H9 (cell line): ENCODE data around the gene PATE2. TPM values are rescaled to one million over a fixed set of nuclear protein-coding genes. Genes with fewer than 3 reads are reported as not detected.

Source experiments
- DNase-seq: peaks from one replicate; pipeline ENCODE4 v3.0.0-alpha.2; 2017
- H2AFZ ChIP-seq: one replicate; pipeline ENCODE4 v1.6.1; 2013; ENCODE audit warnings: mild to moderate bottlenecking, low read length, control low read depth, moderate library complexity
- H2AK5ac ChIP-seq: 2 replicates; pipeline ENCODE4 v1.6.1; 2013; ENCODE audit warnings: low read length, control low read depth, mixed read lengths; ENCODE audit not compliant: insufficient read length
- H2BK120ac ChIP-seq: one replicate; pipeline ENCODE4 v1.6.1; 2013; ENCODE audit warnings: low read depth, mild to moderate bottlenecking, low read length, control low read depth, inconsistent platforms; ENCODE audit not compliant: poor library complexity, severe bottlenecking
- H2BK12ac ChIP-seq: 2 replicates; pipeline ENCODE4 v1.6.1; 2013; ENCODE audit warnings: low read length, control low read depth, mixed read lengths, low read depth; ENCODE audit not compliant: insufficient read length
- H2BK15ac ChIP-seq: 2 replicates; pipeline ENCODE4 v1.6.1; 2013; ENCODE audit warnings: low read depth, low read length, control low read depth
- H2BK20ac ChIP-seq: one replicate; pipeline ENCODE4 v1.6.1; 2013; ENCODE audit warnings: low read depth, mild to moderate bottlenecking, low read length, control low read depth, inconsistent platforms; ENCODE audit not compliant: poor library complexity, severe bottlenecking
- H2BK5ac ChIP-seq: 2 replicates; pipeline ENCODE4 v1.6.1; 2013; ENCODE audit warnings: low read length, control low read depth, mixed read lengths; ENCODE audit not compliant: insufficient read length
- H3K14ac ChIP-seq: 2 replicates; pipeline ENCODE4 v1.6.1; 2013; ENCODE audit warnings: low read length, control low read depth; ENCODE audit not compliant: insufficient read depth
- H3K18ac ChIP-seq: 2 replicates; pipeline ENCODE4 v1.6.1; 2013; ENCODE audit warnings: low read depth, mild to moderate bottlenecking, mixed read lengths, low read length, control low read depth; ENCODE audit not compliant: insufficient read length
- H3K23ac ChIP-seq: 2 replicates; pipeline ENCODE4 v1.6.1; 2013; ENCODE audit warnings: low read length, control low read depth, mixed read lengths, low read depth; ENCODE audit not compliant: insufficient read length
- H3K23me2 ChIP-seq: 2 replicates; pipeline ENCODE4 v1.6.1; 2013; ENCODE audit warnings: low read depth, mild to moderate bottlenecking, mixed read lengths, low read length, control low read depth; ENCODE audit not compliant: insufficient read length, poor library complexity, severe bottlenecking
- H3K27ac ChIP-seq: 2 replicates; pipeline ENCODE4 v1.5.1; 2013; ENCODE audit warnings: low read length, control low read depth, mixed read lengths, low read depth; ENCODE audit not compliant: insufficient read length
- H3K27me3 ChIP-seq: 2 replicates; pipeline ENCODE4 v1.6.1; 2013; ENCODE audit warnings: low read length, control low read depth, inconsistent platforms; ENCODE audit not compliant: insufficient read depth
- H3K4ac ChIP-seq: 2 replicates; pipeline ENCODE4 v1.6.1; 2013; ENCODE audit warnings: low read depth, mild to moderate bottlenecking, control low read depth, inconsistent platforms, low read length, moderate library complexity
- H3K4me1 ChIP-seq: 2 replicates; pipeline ENCODE4 v1.6.1; 2013; ENCODE audit warnings: low read length, control low read depth, inconsistent platforms; ENCODE audit not compliant: insufficient read depth
- H3K4me2 ChIP-seq: 2 replicates; pipeline ENCODE4 v1.6.1; 2013; ENCODE audit warnings: low read length, control low read depth, mixed read lengths; ENCODE audit not compliant: insufficient read length, insufficient read depth
- H3K56ac ChIP-seq: 2 replicates; pipeline ENCODE4 v1.6.1; 2013; ENCODE audit warnings: low read depth, mild to moderate bottlenecking, mixed read lengths, low read length, control low read depth; ENCODE audit not compliant: insufficient read length
- H3K79me1 ChIP-seq: 2 replicates; pipeline ENCODE4 v1.6.1; 2013; ENCODE audit warnings: low read depth, mild to moderate bottlenecking, moderate library complexity, low read length, control low read depth, inconsistent platforms; ENCODE audit not compliant: insufficient read depth, poor library complexity, severe bottlenecking
- H3K79me2 ChIP-seq: 2 replicates; pipeline ENCODE4 v1.6.1; 2013; ENCODE audit warnings: low read length, control low read depth, inconsistent platforms; ENCODE audit not compliant: insufficient read depth
- H3K9ac ChIP-seq: 2 replicates; pipeline ENCODE4 v1.6.1; 2013; ENCODE audit warnings: low read length, control low read depth, mixed read lengths; ENCODE audit not compliant: insufficient read length; ENCODE audit errors: extremely low read depth
- H3K9me3 ChIP-seq: one replicate; pipeline ENCODE4 v1.6.1; 2013; ENCODE audit warnings: low read depth, low read length, inconsistent platforms; ENCODE audit not compliant: control insufficient read depth
- H3T11ph ChIP-seq: one replicate; pipeline ENCODE4 v1.6.1; 2013; ENCODE audit warnings: mild to moderate bottlenecking, low read length, control low read depth, inconsistent platforms
- H4K20me1 ChIP-seq: one replicate; pipeline ENCODE4 v1.6.1; 2013; ENCODE audit not compliant: control insufficient read depth, insufficient read length, insufficient read depth
- H4K5ac ChIP-seq: 2 replicates; pipeline ENCODE4 v1.6.1; 2013; ENCODE audit warnings: low read depth, mild to moderate bottlenecking, mixed read lengths, low read length, control low read depth; ENCODE audit not compliant: insufficient read length
- H4K8ac ChIP-seq: replicated peaks from 2 replicates; pipeline ENCODE4 v1.6.1; 2013; ENCODE audit warnings: low read length, control low read depth, mixed read lengths, low read depth; ENCODE audit not compliant: insufficient read length
- H4K91ac ChIP-seq: 2 replicates; pipeline ENCODE4 v1.6.1; 2013; ENCODE audit warnings: low read depth, mild to moderate bottlenecking, moderate library complexity, mixed read lengths, low read length, control low read depth; ENCODE audit not compliant: insufficient read length
- H3K27ac Mint-ChIP-seq, 3 experiments: 2 replicates in 2 of 3; 3 replicates in 1 of 3; pipeline ENCODE4 v1.8.0; 2020 to 2021; ENCODE audit warnings: mixed read lengths in 3 of 3, mild to moderate bottlenecking in 1 of 3, moderate library complexity in 1 of 3
- H3K27me3 Mint-ChIP-seq: 2 replicates; pipeline ENCODE4 v1.8.0; 2021; ENCODE audit warnings: low read depth, mild to moderate bottlenecking, moderate library complexity, mixed read lengths
- H3K36me3 Mint-ChIP-seq, 3 experiments: 2 replicates in 2 of 3; 3 replicates in 1 of 3; pipeline ENCODE4 v1.8.0; 2020 to 2021; ENCODE audit warnings: low read depth in 3 of 3, mixed read lengths in 3 of 3; ENCODE audit not compliant: insufficient read depth in 1 of 3
- H3K4me1 Mint-ChIP-seq, 2 experiments: 2 replicates each; pipeline ENCODE4 v1.8.0; 2020; ENCODE audit warnings: mixed read lengths in 2 of 2
- H3K4me3 Mint-ChIP-seq, 2 experiments: 2 replicates in 1 of 2; 3 replicates in 1 of 2; pipeline ENCODE4 v1.8.0; 2020 to 2021; ENCODE audit warnings: mild to moderate bottlenecking in 2 of 2, mixed read lengths in 2 of 2, moderate library complexity in 1 of 2
- H3K9me3 Mint-ChIP-seq, 2 experiments: 2 replicates in 1 of 2; 3 replicates in 1 of 2; pipeline ENCODE4 v1.8.0; 2020; ENCODE audit warnings: mild to moderate bottlenecking in 2 of 2, mixed read lengths in 2 of 2, moderate library complexity in 1 of 2
- CTCF ChIP-seq: fragments of 200-600 bp; sonication (generic); conservative IDR thresholded peaks from 3 replicates; pipeline ENCODE4 v1.8.0; 2021; ENCODE audit warnings: antibody characterized with exemption, mild to moderate bottlenecking
- WGBS: extraction: QIAGEN DNeasy Blood & Tissue Kit; methylation state at CpG from one replicate; pipeline ENCODE4 v1.1.7; 2013; ENCODE audit warnings: missing lambda C conversion rate, low lambda C conversion rate, mixed read lengths; ENCODE audit not compliant: insufficient read length; ENCODE audit errors: extremely low coverage; 5-methylcytosine and 5-hydroxymethylcytosine counted together
- total RNA-seq: library from RNA; stranded (reverse); gene quantifications from 2 replicates; pipeline ENCODE4 v1.2.1, GENCODE V29; 2021

PATE2 gene
- total RNA-seq, 1 experiment from 2014 or later: 0.17 TPM

GRCh38 chr11:125799808-125800207 lies 21.2 kb upstream of the PATE2 start:
- no peak overlapping the region for H4K91ac ChIP-seq
- H3K27ac Mint-ChIP-seq: no peak overlapping the region
- no peak overlapping the region for H3K4ac ChIP-seq
- H4K8ac ChIP-seq: no peak overlapping the region
- no peak overlapping the region for H2AK5ac ChIP-seq
- no peak overlapping the region for H3K56ac ChIP-seq
- no peak overlapping the region for H3K14ac ChIP-seq
- peaks cover 2 to 18% (median 4%) of the 10 kb centered on the region in 3 experiments; a peak in 4 of 7 replicates for H3K36me3 Mint-ChIP-seq
- no peak for DNase-seq
- H3K9me3 ChIP-seq: no peaks in the 10 kb centered on the region
- H2BK12ac ChIP-seq: no peak overlapping the region
- no peaks in the 10 kb centered on the region for H4K20me1 ChIP-seq
- no peak overlapping the region for H3K4me2 ChIP-seq
- H2BK120ac ChIP-seq: no peak overlapping the region
- H3K4me1 Mint-ChIP-seq: peaks cover 13% of the 10 kb centered on the region in 2 experiments
- no peaks in the 10 kb centered on the region for H3K79me1 ChIP-seq
- no peak overlapping the region for H2BK15ac ChIP-seq
- H3K4me1 ChIP-seq: no peaks in the 10 kb centered on the region; the same call in 1 of the 2 replicates
- no CpG with 5 or more reads among the region's 2 CpGs for WGBS
- peaks cover 37 to 45% of the 10 kb centered on the region in 2 experiments for H3K9me3 Mint-ChIP-seq
- no peak overlapping the region for H3T11ph ChIP-seq
- no peaks in the 10 kb centered on the region for H3K79me2 ChIP-seq
- H2BK5ac ChIP-seq: no peak overlapping the region
- no peak for TF ChIP-seq CTCF
- H2AFZ ChIP-seq: no peak overlapping the region
- no peaks in the 10 kb centered on the region for H3K23me2 ChIP-seq
- no peak overlapping the region for H3K23ac ChIP-seq
- no peaks in the 10 kb centered on the region for H3K27me3 ChIP-seq
- no peak overlapping the region for H3K9ac ChIP-seq
- H4K5ac ChIP-seq: no peak overlapping the region
- no peaks in the 10 kb centered on the region for H3K27me3 Mint-ChIP-seq
- H3K4me3 Mint-ChIP-seq: no peak overlapping the region
- H2BK20ac ChIP-seq: no peak overlapping the region
- no peak overlapping the region for H3K27ac ChIP-seq
- no peak overlapping the region for H3K18ac ChIP-seq
